Left lung (tissue), 10 donors: ENCODE data around the gene CEBPB. TPM values are rescaled to one million over a fixed set of nuclear protein-coding genes. Genes with fewer than 3 reads are reported as not detected.

Source experiments
- ATAC-seq: fragments of 200-7000 bp; cut with Tn5 transposase; one replicate; pipeline ENCODE4 v1.9.1; 2020; ENCODE audit warnings: moderate library complexity
- DNase-seq, 4 donors: peaks; one replicate each; pipeline ENCODE4 v3.0.0-alpha.2; 2013 to 2020
- H3K27ac ChIP-seq, 2 donors: fragments of 200-600 bp; sonication (generic) in 1 of 2; one replicate each; pipeline versions ENCODE4 v1.5.0 to v1.8.0; 2020 to 2021
- H3K27me3 ChIP-seq, 2 donors: fragments of 200-600 bp; sonication (generic) in 1 of 2; one replicate each; pipeline versions ENCODE4 v1.5.0 to v1.8.0; 2020 to 2021
- H3K36me3 ChIP-seq, 2 donors: fragments of 200-600 bp; sonication (generic) in 1 of 2; one replicate each; pipeline versions ENCODE4 v1.5.0 to v1.8.0; 2020 to 2021
- H3K4me1 ChIP-seq, 2 donors: fragments of 200-600 bp; one replicate each; pipeline ENCODE4 v1.8.0; 2021
- H3K4me3 ChIP-seq, 2 donors: fragments of 200-600 bp; sonication (generic) in 1 of 2; one replicate each; pipeline versions ENCODE4 v1.5.0 to v1.8.0; 2020 to 2021; ENCODE audit warnings: mild to moderate bottlenecking in 1 of 2
- H3K9me3 ChIP-seq, 2 donors: fragments of 200-600 bp; sonication (generic) in 1 of 2; one replicate each; pipeline versions ENCODE4 v1.5.0 to v1.8.0; 2020 to 2021
- CTCF ChIP-seq, 2 donors: fragments of 200-600 bp; sonication (generic) in 1 of 2; IDR thresholded peaks; one replicate each; pipeline versions ENCODE4 v1.5.0 to v1.8.0; 2021; ENCODE audit warnings: antibody characterized with exemption in 2 of 2
- intact Hi-C, 2 donors: fragments of 100-400 bp; cut with DNase I; formaldehyde crosslinking; loops; one replicate each; pipeline versions ENCODE4 v1.11.2 to v1.14.2; 2022
- polyA plus RNA-seq, 6 donors: library from polyadenylated mRNA; unstranded; fragments of 120-200 nt; gene quantifications; one replicate each; pipeline ENCODE4 v1.2.1, GENCODE V29; 2013; ENCODE audit not compliant: insufficient read length in 6 of 6
- total RNA-seq, 2 donors: library from RNA; stranded (reverse); fragmentation: NEBNext Ultra II Directional; extraction: Animal tissue kit (Norgen Biotek cat#: 25700); gene quantifications; one replicate each; pipeline ENCODE4 v1.2.1, GENCODE V29; 2021
- donor health status: DM: no; HTN: yes; CAD: no.
- donor health status: DM: no; HTN: no; CAD: no.

CEBPB gene
- total and polyA plus RNA-seq, 8 donors: 23.0 to 266 (median 45.5) TPM

- DNase-seq (no peak), ATAC-seq (no peak)
- Histone ChIP-seq H3K4me3 (no peak overlapping the region), H3K36me3 (peaks cover 0 to 52% of the 10 kb centered on the region in 2 donors), H3K4me1 (peaks cover 14 to 95% of the 10 kb centered on the region in 2 donors), H3K27me3 (no peaks in the 10 kb centered on the region), H3K9me3 (no peaks in the 10 kb centered on the region), H3K27ac (peak overlapping the region; percentile 16 to 58)
- intact Hi-C loops: no loop called here
- no peak for TF ChIP-seq CTCF (IDR thresholded peaks at IDR 0.05)
Observed at GRCh38 chr20:50142812-50143211, 47.8 kb upstream of the CEBPB start.

GRCh38 chr20:50144362-50144761 lies 46.3 kb upstream of the CEBPB start:
- Histone ChIP-seq H3K4me3 (no peak overlapping the region), H3K36me3 (peaks cover 0 to 56% of the 10 kb centered on the region in 2 donors), H3K9me3 (no peaks in the 10 kb centered on the region), H3K27ac (peak overlapping the region; percentile 44 to 55), H3K27me3 (no peaks in the 10 kb centered on the region), H3K4me1 (peaks cover 10 to 95% of the 10 kb centered on the region in 2 donors)
- intact Hi-C loops: no loop called here
- peak; percentile 59 for ATAC-seq
- peak in 1 of 4 donors; percentile 60 for DNase-seq
- no peak for TF ChIP-seq CTCF (IDR thresholded peaks at IDR 0.05)

GRCh38 chr20:50145566-50145965 lies 45.1 kb upstream of the CEBPB start:
- Histone ChIP-seq H3K4me1 (peaks cover 13 to 100% of the 10 kb centered on the region in 2 donors), H3K36me3 (peaks cover 0 to 58% of the 10 kb centered on the region in 2 donors), H3K27me3 (no peaks in the 10 kb centered on the region), H3K27ac (peak overlapping the region in 1 of 2 donors; percentile 89), H3K4me3 (no peak overlapping the region), H3K9me3 (no peaks in the 10 kb centered on the region)
- DNase-seq: no peak
- no peak for ATAC-seq
- intact Hi-C loops: no loop called here
- no peak for TF ChIP-seq CTCF (IDR thresholded peaks at IDR 0.05)

- Histone ChIP-seq H3K9me3 (no peaks in the 10 kb centered on the region), H3K27ac (peak overlapping the region; percentile 72 to 89), H3K27me3 (no peaks in the 10 kb centered on the region), H3K36me3 (peaks cover 0 to 55% of the 10 kb centered on the region in 2 donors), H3K4me3 (no peak overlapping the region), H3K4me1 (peaks cover 20 to 100% of the 10 kb centered on the region in 2 donors)
- peak in 1 of 4 donors; percentile 4 for DNase-seq
- ATAC-seq: no peak
- no peak for TF ChIP-seq CTCF (IDR thresholded peaks at IDR 0.05)
- intact Hi-C loops: no loop called here
Observed at GRCh38 chr20:50146214-50146613, 44.4 kb upstream of the CEBPB start.

- no peak for TF ChIP-seq CTCF (IDR thresholded peaks at IDR 0.05)
- no peaks in the 10 kb centered on the region for H3K27me3 ChIP-seq
- peak in 3 of 4 donors; percentile 17 to 84 (median 64) for DNase-seq
- peak; percentile 13 for ATAC-seq
- H3K36me3 ChIP-seq: peaks cover 0 to 48% of the 10 kb centered on the region in 2 donors
- peaks cover 28 to 100% of the 10 kb centered on the region in 2 donors for H3K4me1 ChIP-seq
- H3K27ac ChIP-seq: peak overlapping the region; percentile 72 to 89
- intact Hi-C loops: no loop called here
- H3K9me3 ChIP-seq: no peaks in the 10 kb centered on the region
- H3K4me3 ChIP-seq: peak overlapping the region in 1 of 2 donors; percentile 4
Observed at GRCh38 chr20:50146732-50147662, 43.6 kb upstream of the CEBPB start.
